Measurements from ENCODE around the gene SHISA9.

Gene SHISA9

DNA sequence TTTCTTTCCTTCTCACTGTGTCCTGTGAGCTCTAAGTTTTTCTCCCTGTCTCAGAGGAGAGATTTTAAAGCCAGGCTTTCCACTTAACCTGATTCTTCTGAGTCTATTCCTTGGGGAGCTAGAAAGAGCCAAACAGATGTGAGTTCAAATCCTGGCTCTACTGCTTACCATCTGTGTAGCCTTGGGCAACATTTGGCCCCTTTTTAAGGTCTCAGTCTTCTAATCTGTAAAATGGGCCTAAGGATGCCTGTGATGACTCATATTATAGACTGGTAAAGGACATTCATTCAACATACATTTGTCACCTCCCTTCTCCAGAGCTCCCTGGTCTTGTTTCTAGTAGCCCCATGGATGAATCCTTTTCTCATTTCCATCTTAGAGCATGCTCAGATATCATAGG is 304.0 kb downstream of the SHISA9 start:
- DNase-seq, result no peak

DNA sequence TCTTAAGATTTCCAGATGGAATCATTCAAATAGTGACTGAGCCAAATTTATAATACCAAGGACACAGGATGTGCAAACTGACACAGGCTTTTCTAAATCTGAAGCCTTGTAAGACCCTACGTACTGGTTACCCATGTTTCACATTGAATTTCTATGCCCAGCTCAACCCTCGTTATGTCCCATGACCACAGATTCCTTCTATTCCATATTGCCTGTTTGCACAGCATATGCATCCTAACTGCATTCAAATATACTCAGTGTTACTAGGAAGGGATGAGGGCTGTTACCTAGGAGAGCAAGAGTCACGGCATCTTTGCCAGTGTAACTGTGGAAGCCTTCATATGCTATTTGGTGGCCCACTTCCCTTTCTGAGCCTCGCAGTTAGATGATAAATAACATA is 305.2 kb downstream of the SHISA9 start:
- DNase-seq, result no peak

GRCh38 chr16:13207151-13207550 is 305.8 kb downstream of the SHISA9 start:
- DNase-seq, result no peak

GRCh38 chr16:13223666-13224065 is 322.3 kb downstream of the SHISA9 start:
- no peak for DNase-seq

DNA sequence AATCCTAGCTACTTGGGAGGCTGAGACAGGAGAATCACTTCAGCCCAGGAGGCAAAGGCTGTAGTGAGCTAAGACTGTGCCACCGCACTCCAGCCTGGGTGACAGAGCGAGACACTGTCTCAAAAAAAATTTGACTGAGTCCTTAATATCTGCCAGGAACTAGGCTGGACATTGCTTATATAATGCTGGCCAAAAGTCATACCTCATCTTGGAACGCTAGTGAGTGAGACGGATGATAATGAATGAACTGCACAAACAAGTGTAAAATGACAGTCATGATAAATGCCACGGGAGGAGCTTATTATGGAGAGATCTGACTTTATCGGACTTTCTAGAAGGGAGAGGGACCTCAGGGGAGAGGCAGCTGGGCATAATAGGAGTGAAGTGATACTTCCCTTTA is 327.6 kb downstream of the SHISA9 start:
- DNase-seq, result no peak

- no peak for DNase-seq
Observed at GRCh38 chr16:13231365-13231764, 330.0 kb downstream of the SHISA9 start.

DNA sequence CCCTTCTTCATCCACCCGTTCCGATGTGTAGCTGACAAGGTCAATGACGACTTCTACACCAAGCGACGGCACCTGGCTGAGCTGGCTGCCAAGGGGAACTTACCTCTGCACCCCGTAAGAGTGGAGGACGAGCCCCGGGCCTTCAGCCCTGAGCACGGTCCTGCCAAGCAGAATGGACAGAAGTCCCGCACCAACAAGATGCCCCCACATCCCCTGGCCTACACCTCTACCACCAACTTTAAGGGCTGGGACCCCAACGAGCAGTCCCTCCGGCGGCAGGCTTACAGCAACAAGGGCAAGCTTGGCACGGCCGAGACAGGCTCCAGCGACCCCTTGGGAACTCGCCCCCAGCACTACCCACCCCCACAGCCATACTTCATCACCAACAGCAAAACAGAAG is 333.6 kb downstream of the SHISA9 start:
- DNase-seq, result no peak

GRCh38 chr16:13236308-13236707 is 334.9 kb downstream of the SHISA9 start:
- DNase-seq, result no peak

- DNase-seq, result no peak
Observed at GRCh38 chr16:13238182-13238581, 336.8 kb downstream of the SHISA9 start.

GRCh38 chr16:13242201-13242600 is 340.8 kb downstream of the SHISA9 start:
- DNase-seq, result no peak

GRCh38 chr16:13244770-13245169 is 343.4 kb downstream of the SHISA9 start:
- no peak for DNase-seq

- DNase-seq, result no peak
Observed at GRCh38 chr16:13245713-13246377, 344.4 kb downstream of the SHISA9 start.

DNA sequence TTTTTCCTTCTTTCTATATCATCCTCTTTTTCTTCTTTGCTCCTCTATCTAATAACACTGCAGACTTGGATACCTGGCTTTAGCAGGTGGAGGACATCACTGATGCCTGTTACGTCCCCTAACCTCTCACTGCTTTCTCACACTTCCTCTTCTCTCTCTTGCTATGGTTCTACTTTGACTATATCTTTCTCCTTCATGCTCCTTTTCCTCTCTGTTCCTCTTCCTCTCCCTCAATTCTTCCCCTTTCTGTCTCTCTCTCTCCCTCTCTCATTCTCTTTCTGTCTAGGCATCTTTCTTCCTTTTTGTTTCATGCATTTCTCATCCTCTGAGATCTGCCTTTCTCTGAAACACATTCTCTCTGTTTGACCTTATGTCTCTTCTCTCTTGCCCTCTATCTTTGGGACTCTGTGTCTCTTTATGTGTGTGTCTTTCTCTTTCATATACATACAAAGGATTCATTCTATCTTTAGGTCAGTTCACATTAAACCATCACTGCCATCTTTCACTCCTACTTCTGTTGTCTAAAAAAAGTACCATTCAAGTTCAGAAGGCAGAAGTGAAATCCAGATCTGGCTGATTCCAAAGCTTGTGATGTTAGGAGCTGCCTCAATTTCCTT is 353.7 kb downstream of the SHISA9 start:
- no peak for DNase-seq

GRCh38 chr16:13262270-13263090 is 361.1 kb downstream of the SHISA9 start:
- DNase-seq, result no peak

GRCh38 chr16:13264749-13265552 is 363.6 kb downstream of the SHISA9 start:
- DNase-seq, result no peak

- DNase-seq, result no peak
Observed at GRCh38 chr16:13269359-13269758, 368.0 kb downstream of the SHISA9 start.

DNA sequence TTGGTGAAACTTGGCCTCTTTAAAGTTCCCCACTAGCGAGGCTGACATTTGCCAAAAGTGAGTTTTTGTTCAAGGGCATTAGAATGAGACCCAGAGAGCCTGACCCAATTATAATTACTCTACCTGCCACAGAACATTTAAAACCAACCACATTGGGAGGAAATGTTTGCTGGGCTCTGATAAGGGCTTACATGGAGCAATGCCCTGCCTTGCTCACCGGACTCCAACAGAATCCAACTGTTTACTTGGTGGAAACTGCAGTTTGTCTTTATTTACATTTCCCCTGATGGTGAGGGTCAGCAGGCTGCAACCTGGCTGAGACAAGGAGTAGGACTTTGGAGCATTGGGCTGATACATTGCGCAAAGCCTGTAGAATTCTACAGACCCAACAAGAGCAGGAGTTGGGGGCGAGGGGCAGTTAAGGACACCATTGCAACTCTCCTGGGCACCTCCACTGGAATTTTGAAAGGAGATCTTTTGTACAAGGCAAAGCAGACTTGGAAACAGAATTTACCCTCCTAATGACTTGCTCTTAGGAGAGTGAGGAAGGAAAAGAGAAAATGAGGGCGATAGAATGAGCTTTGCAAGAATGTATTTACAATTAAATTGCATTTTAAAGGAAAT is 368.6 kb downstream of the SHISA9 start:
- no peak for DNase-seq

- DNase-seq, result no peak
Observed at GRCh38 chr16:13270602-13271001, 369.2 kb downstream of the SHISA9 start.

DNA sequence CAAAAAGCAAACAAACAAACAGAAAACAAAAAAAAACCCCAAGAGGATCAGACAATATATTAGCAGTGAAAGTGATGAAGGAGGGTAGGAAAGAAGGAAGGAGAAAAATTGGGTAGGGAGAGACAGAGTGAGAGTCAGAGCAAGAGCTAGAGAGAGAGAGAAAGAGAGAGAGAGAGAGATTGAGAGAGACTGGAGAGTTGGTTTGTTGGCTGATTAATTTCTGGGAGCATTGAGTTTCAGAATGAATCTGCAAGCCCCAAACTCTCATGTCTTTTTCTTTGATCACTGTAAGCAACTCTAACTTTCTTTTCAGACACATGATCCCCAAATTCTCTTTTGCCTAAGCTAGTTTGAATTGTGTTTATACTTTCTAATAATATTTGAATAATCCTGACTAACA is 388.1 kb downstream of the SHISA9 start:
- DNase-seq, result no peak

Data from activated CD4-positive, alpha-beta T cell treated with anti-CD3 and anti-CD28 coated beads for 4 hours (primary cell).